ENCODE data around the gene GARIN5A.

- TF ChIP-seq CTCF (IDR thresholded peaks at IDR 0.05) (no peak), POLR2A (IDR thresholded peaks at IDR 0.05) (no peak)
These were observed 41.0 kb downstream of the GARIN5A start for GRCh38 chr19:50435627-50436026.
